ENCODE results near the gene TIMP2. TPM values are rescaled to one million over a fixed set of nuclear protein-coding genes. Genes with fewer than 3 reads are reported as not detected.
"Not testable (repeated sequence)": the region's sequence is repeated elsewhere in the genome, so short reads cannot be mapped to it uniquely, and the experiment has no call there.

Gene TIMP2
- total and polyA plus RNA-seq, 4 experiments from 2014 or later = 0.22 to 6.0 (median 5.9) TPM; not detected in 1

GRCh38 chr17:78872486-78872885, 52.7 kb downstream of the TIMP2 start:
- ChIA-PET POLR2A (ENCODE audit: partially characterized antibody) (no interaction called here), CTCF (ENCODE audit: partially characterized antibody) (no interaction called here)
- Histone ChIP-seq H3K27ac (ENCODE audit: low read depth, low read length) (no peak overlapping the region), H3K27me3 (ENCODE audit: insufficient read depth, low read length) (no peaks in the 10 kb centered on the region), H3K9me3 (ENCODE audit: control insufficient read depth in 1 of 2, low read length in 2 of 2) (no peaks in the 10 kb centered on the region), H3K4me1 (ENCODE audit: insufficient read depth, low read length) (no peaks in the 10 kb centered on the region), H3K36me3 (ENCODE audit: insufficient read depth, low read length) (no peaks in the 10 kb centered on the region), H3K4me3 (ENCODE audit: low read length in 2 of 2) (no peak overlapping the region)
- Mint-ChIP-seq H3K27me3 (peaks cover 4 to 6% of the 10 kb centered on the region in 2 donors), H3K9me3 (no peaks in the 10 kb centered on the region), H3K4me3 (no peak overlapping the region), H3K4me1 (no peaks in the 10 kb centered on the region), H3K36me3 (no peaks in the 10 kb centered on the region), H3K27ac (no peak overlapping the region)
- intact Hi-C loops (cut with micrococcal nuclease) = no loop called here
- no peak for DNase-seq

GRCh38 chr17:78870621-78871020, 54.6 kb downstream of the TIMP2 start:
- POLR2A ChIA-PET (ENCODE audit: partially characterized antibody) = no interaction called here
- Mint-ChIP-seq H3K9me3 (no peaks in the 10 kb centered on the region), H3K27ac (no peak overlapping the region), H3K4me1 (peaks cover 0 to 2% (median 1%) of the 10 kb centered on the region in 4 donors), H3K36me3 (no peaks in the 10 kb centered on the region), H3K27me3 (peaks cover 2 to 4% of the 10 kb centered on the region in 2 donors), H3K4me3 (no peak overlapping the region)
- no peak for DNase-seq
- no peaks in the 10 kb centered on the region for H3K4me1 ChIP-seq (ENCODE audit: insufficient read depth, low read length)
- no peak overlapping the region for H3K4me3 ChIP-seq (ENCODE audit: low read length in 2 of 2)
- CTCF ChIA-PET (ENCODE audit: partially characterized antibody) = interaction anchor here (0.6 to 1.7 kb wide), 2 partner anchors 10 to 271 kb away, joined by 3 to 5 read pairs; no protein-coding TSS in a partner anchor
- H3K27me3 ChIP-seq (ENCODE audit: insufficient read depth, low read length) = no peaks in the 10 kb centered on the region
- H3K27ac ChIP-seq (ENCODE audit: low read depth, low read length) = no peak overlapping the region
- no peaks in the 10 kb centered on the region for H3K36me3 ChIP-seq (ENCODE audit: insufficient read depth, low read length)
- H3K9me3 ChIP-seq (ENCODE audit: control insufficient read depth in 1 of 2, low read length in 2 of 2) = no peaks in the 10 kb centered on the region
- intact Hi-C loops (cut with micrococcal nuclease) = no loop called here

- Histone ChIP-seq H3K36me3 (ENCODE audit: insufficient read depth, low read length) (no peaks in the 10 kb centered on the region), H3K27ac (ENCODE audit: low read depth, low read length) (no peak overlapping the region), H3K4me3 (ENCODE audit: low read length in 2 of 2) (no peak overlapping the region), H3K4me1 (ENCODE audit: insufficient read depth, low read length) (no peaks in the 10 kb centered on the region), H3K9me3 (ENCODE audit: control insufficient read depth in 1 of 2, low read length in 2 of 2) (no peaks in the 10 kb centered on the region), H3K27me3 (ENCODE audit: insufficient read depth, low read length) (no peaks in the 10 kb centered on the region)
- no peak overlapping the region for H3K27ac Mint-ChIP-seq
- CTCF ChIA-PET (ENCODE audit: partially characterized antibody) = interaction anchor here (2.2 kb wide), 1 partner anchor 103 kb away, joined by 6 read pairs; no protein-coding TSS in a partner anchor
- DNase-seq = no peak
- peaks cover 5 to 8% of the 10 kb centered on the region in 2 donors for H3K27me3 Mint-ChIP-seq
- no peak overlapping the region for H3K4me3 Mint-ChIP-seq
- intact Hi-C loops (cut with micrococcal nuclease) = no loop called here
- no peaks in the 10 kb centered on the region for H3K9me3 Mint-ChIP-seq
- peaks cover 0 to 3% (median 1%) of the 10 kb centered on the region in 4 donors for H3K4me1 Mint-ChIP-seq
- POLR2A ChIA-PET (ENCODE audit: partially characterized antibody) = no interaction called here
- H3K36me3 Mint-ChIP-seq = no peaks in the 10 kb centered on the region
Measured at GRCh38 chr17:78868391-78868790, 56.8 kb downstream of the TIMP2 start.

DNA sequence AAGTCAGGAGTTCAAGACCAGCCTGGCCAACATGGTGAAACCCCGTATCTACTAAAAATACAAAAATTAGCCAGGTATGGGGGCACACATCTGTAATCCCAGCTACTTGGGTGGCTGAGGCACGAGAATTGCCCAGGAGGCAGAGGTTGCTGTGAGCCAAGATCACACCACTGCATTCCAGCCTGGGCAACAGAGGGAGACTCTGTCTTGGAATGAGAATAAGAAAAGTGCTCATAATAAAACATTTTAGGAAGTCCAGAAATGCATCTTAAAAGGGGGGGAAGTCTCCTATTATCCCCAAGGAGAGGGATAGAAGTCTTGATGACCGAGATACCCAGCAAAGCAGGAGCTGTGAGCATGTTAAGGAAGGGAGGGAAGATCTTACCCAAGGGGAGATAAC, 58.1 kb downstream of the TIMP2 start:
- H3K36me3 ChIP-seq (ENCODE audit: insufficient read depth, low read length); POLR2A ChIA-PET (ENCODE audit: partially characterized antibody); H3K36me3 Mint-ChIP-seq; DNase-seq; H3K4me1 ChIP-seq (ENCODE audit: insufficient read depth, low read length); H3K4me3 Mint-ChIP-seq; intact Hi-C loops (cut with micrococcal nuclease); H3K4me3 ChIP-seq (ENCODE audit: low read length in 2 of 2); H3K9me3 ChIP-seq (ENCODE audit: control insufficient read depth in 1 of 2, low read length in 2 of 2); H3K27ac ChIP-seq (ENCODE audit: low read depth, low read length); H3K27me3 ChIP-seq (ENCODE audit: insufficient read depth, low read length); H3K4me1 Mint-ChIP-seq; H3K9me3 Mint-ChIP-seq; H3K27me3 Mint-ChIP-seq: not testable (repeated sequence)
- CTCF ChIA-PET (ENCODE audit: partially characterized antibody) = interaction anchor here (1.5 to 5.0 kb wide), 6 partner anchors 9 to 378 kb away, joined by 3 to 60 read pairs (median 12); no protein-coding TSS in a partner anchor
- H3K27ac Mint-ChIP-seq = peak overlapping the region in 1 of 7 donors; percentile 18

- Mint-ChIP-seq H3K4me3 (peak overlapping the region in 1 of 8 donors; percentile 10), H3K27ac (peak overlapping the region in 1 of 7 donors; percentile 37), H3K4me1 (peaks cover 0 to 3% (median 1%) of the 10 kb centered on the region in 4 donors), H3K27me3 (peaks cover 7 to 8% of the 10 kb centered on the region in 2 donors), H3K36me3 (no peaks in the 10 kb centered on the region), H3K9me3 (no peaks in the 10 kb centered on the region)
- CTCF ChIA-PET (ENCODE audit: partially characterized antibody) = interaction anchor here (0.6 to 5.0 kb wide), 29 partner anchors 9 to 1271 kb away, joined by 3 to 60 read pairs (median 4); partner anchors contain the start of gene CEP295NL
- no peaks in the 10 kb centered on the region for H3K9me3 ChIP-seq (ENCODE audit: control insufficient read depth in 1 of 2, low read length in 2 of 2)
- intact Hi-C loops (cut with micrococcal nuclease) = loop anchor here (1.0 kb wide), 1 partner anchor 59 kb away; the partner anchor contains the start of gene TIMP2
- H3K27me3 ChIP-seq (ENCODE audit: insufficient read depth, low read length) = no peaks in the 10 kb centered on the region
- POLR2A ChIA-PET (ENCODE audit: partially characterized antibody) = interaction anchor here (1.0 kb wide), 1 partner anchor 25 kb away, joined by 3 read pairs; no protein-coding TSS in a partner anchor
- H3K4me3 ChIP-seq (ENCODE audit: low read length in 2 of 2) = no peak overlapping the region
- DNase-seq = peak in 4 of 5 donors; percentile 40 to 61 (median 52)
- no peak overlapping the region for H3K27ac ChIP-seq (ENCODE audit: low read depth, low read length)
- H3K4me1 ChIP-seq (ENCODE audit: insufficient read depth, low read length) = no peaks in the 10 kb centered on the region
- H3K36me3 ChIP-seq (ENCODE audit: insufficient read depth, low read length) = no peaks in the 10 kb centered on the region
Measured at GRCh38 chr17:78865682-78866390, 59.4 kb downstream of the TIMP2 start.

GRCh38 chr17:78864117-78864516, 61.1 kb downstream of the TIMP2 start:
- no peaks in the 10 kb centered on the region for H3K9me3 Mint-ChIP-seq
- H3K27ac ChIP-seq (ENCODE audit: low read depth, low read length) = no peak overlapping the region
- POLR2A ChIA-PET (ENCODE audit: partially characterized antibody) = no interaction called here
- H3K27me3 Mint-ChIP-seq = peaks cover 4 to 8% of the 10 kb centered on the region in 2 donors
- H3K36me3 ChIP-seq (ENCODE audit: insufficient read depth, low read length) = no peaks in the 10 kb centered on the region
- H3K27me3 ChIP-seq (ENCODE audit: insufficient read depth, low read length) = no peaks in the 10 kb centered on the region
- H3K27ac Mint-ChIP-seq = no peak overlapping the region
- H3K4me1 ChIP-seq (ENCODE audit: insufficient read depth, low read length) = no peaks in the 10 kb centered on the region
- DNase-seq = no peak
- CTCF ChIA-PET (ENCODE audit: partially characterized antibody) = interaction anchor here (0.8 to 5.0 kb wide), 4 partner anchors 27 to 371 kb away, joined by 3 to 60 read pairs (median 10); no protein-coding TSS in a partner anchor
- H3K4me1 Mint-ChIP-seq = peaks cover 0 to 3% (median 1%) of the 10 kb centered on the region in 4 donors
- no peaks in the 10 kb centered on the region for H3K36me3 Mint-ChIP-seq
- no peak overlapping the region for H3K4me3 Mint-ChIP-seq
- no peak overlapping the region for H3K4me3 ChIP-seq (ENCODE audit: low read length in 2 of 2)
- intact Hi-C loops (cut with micrococcal nuclease) = no loop called here
- no peaks in the 10 kb centered on the region for H3K9me3 ChIP-seq (ENCODE audit: control insufficient read depth in 1 of 2, low read length in 2 of 2)

DNA sequence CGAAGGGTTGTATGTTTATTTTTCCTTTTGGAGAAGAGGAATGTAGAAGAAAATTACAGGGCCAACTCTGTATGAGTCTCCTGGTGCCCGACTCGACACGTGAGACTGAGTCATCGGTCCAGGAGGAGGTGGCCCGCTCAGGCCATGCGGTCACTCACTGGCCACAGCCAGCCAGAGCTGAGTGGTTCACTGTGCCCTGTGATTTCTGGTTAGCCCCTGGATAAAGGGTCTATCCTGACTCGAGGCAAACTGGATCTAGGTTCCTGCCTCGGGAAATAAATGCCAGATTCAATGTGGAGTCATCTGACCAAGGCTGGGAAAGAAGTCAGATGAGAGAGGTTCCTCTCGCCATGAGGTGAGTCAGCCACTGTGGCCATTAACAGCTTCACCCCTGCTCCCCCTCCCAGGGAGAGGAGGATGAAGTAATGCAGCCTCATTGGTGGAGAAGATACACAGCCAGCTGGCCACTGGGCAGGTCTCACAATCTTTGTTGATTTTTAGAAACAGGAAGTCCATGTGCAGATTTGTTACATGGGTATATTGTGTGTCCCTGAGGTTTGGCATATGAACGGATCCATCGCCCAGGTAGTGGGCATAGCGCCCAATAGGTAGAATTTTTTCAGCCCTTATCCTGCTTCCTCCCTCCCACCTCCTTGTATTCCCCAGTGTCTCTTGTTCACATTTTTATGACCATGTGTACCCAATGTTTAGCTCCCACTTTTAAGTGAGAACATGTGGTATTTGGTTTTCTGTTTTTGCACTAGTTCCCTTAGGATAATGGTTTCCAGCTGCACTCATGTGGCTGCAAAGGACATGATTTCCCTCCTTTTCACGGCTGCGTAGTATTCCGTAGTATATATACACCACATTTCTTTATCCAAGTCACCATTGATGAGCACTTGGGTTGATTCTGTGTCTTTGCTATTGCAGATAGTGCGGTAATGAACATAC, 62.8 kb downstream of the TIMP2 start:
- Mint-ChIP-seq H3K4me1 (peaks cover 0 to 3% (median 1%) of the 10 kb centered on the region in 4 donors), H3K36me3 (no peaks in the 10 kb centered on the region), H3K27me3 (peaks cover 4 to 8% of the 10 kb centered on the region in 2 donors), H3K4me3 (no peak overlapping the region), H3K9me3 (no peaks in the 10 kb centered on the region), H3K27ac (no peak overlapping the region)
- POLR2A ChIA-PET (ENCODE audit: partially characterized antibody) = no interaction called here
- Histone ChIP-seq H3K36me3 (ENCODE audit: insufficient read depth, low read length) (no peaks in the 10 kb centered on the region), H3K27ac (ENCODE audit: low read depth, low read length) (no peak overlapping the region), H3K9me3 (ENCODE audit: control insufficient read depth in 1 of 2, low read length in 2 of 2) (no peaks in the 10 kb centered on the region), H3K4me1 (ENCODE audit: insufficient read depth, low read length) (no peaks in the 10 kb centered on the region), H3K4me3 (ENCODE audit: low read length in 2 of 2) (no peak overlapping the region), H3K27me3 (ENCODE audit: insufficient read depth, low read length) (no peaks in the 10 kb centered on the region)
- no peak for DNase-seq
- intact Hi-C loops (cut with micrococcal nuclease) = no loop called here
- CTCF ChIA-PET (ENCODE audit: partially characterized antibody) = no interaction called here

Measured in CD4-positive, alpha-beta memory T cell (primary cell).